HepG2 (cell line): ENCODE data around the gene KIF3A. TPM values are rescaled to one million over a fixed set of nuclear protein-coding genes. Genes with fewer than 3 reads are reported as not detected.

ENCODE experiments used
- GRHL1 ChIP-seq: sonication (generic); formaldehyde crosslinking; conservative IDR thresholded peaks from 2 replicates; pipeline ENCODE4 v1.8.0; 2022; ENCODE audit warnings: missing genetic modification reagents
- HDAC2 ChIP-seq: sonication (generic); formaldehyde crosslinking; IDR thresholded peaks from 2 replicates; pipeline ENCODE4 v1.4.0; 2020; ENCODE audit warnings: missing genetic modification reagents
- HES4 ChIP-seq: sonication (generic); formaldehyde crosslinking; IDR thresholded peaks from 2 replicates; pipeline ENCODE4 v1.9.0; 2021; ENCODE audit warnings: mild to moderate bottlenecking, missing genetic modification reagents, borderline replicate concordance
- HHEX ChIP-seq: IDR thresholded peaks from 2 replicates; pipeline ENCODE4 v1.6.1; 2016; ENCODE audit warnings: control low read depth
- HOXA9 ChIP-seq: sonication (generic); formaldehyde crosslinking; IDR thresholded peaks from 2 replicates; pipeline ENCODE4 v1.8.1; 2022; ENCODE audit warnings: missing genetic modification reagents, mild to moderate bottlenecking, moderate library complexity, borderline replicate concordance
- MTA3 ChIP-seq: sonication (generic); formaldehyde crosslinking; IDR thresholded peaks from 2 replicates; pipeline ENCODE4 v1.4.0; 2020; ENCODE audit warnings: missing genetic modification reagents
- MYNN ChIP-seq: sonication (generic); formaldehyde crosslinking; IDR thresholded peaks from 2 replicates; pipeline ENCODE4 v1.4.0; 2020; ENCODE audit warnings: mild to moderate bottlenecking, low read depth, missing genetic modification reagents
- PRDM4 ChIP-seq: sonication (generic); formaldehyde crosslinking; IDR thresholded peaks from 2 replicates; pipeline ENCODE4 v1.9.0; 2021; ENCODE audit warnings: missing genetic modification reagents, borderline replicate concordance
- RBM22 ChIP-seq: fragments of 200-400 bp; formaldehyde crosslinking; optimal IDR thresholded peaks from 2 replicates; pipeline ENCODE3; 2017; ENCODE audit warnings: mild to moderate bottlenecking, low read length, moderate library complexity
- SKI ChIP-seq: fragments of 450-650 bp; IDR thresholded peaks from one replicate; pipeline ENCODE4 v1.6.1; 2018; ENCODE audit warnings: mild to moderate bottlenecking; ENCODE audit not compliant: partially characterized antibody
- SMAD9 ChIP-seq: sonication (generic); formaldehyde crosslinking; IDR thresholded peaks from 2 replicates; pipeline ENCODE4 v1.5.1; 2020; ENCODE audit warnings: mild to moderate bottlenecking, missing genetic modification reagents
- SPEN ChIP-seq: sonication (generic); formaldehyde crosslinking; IDR thresholded peaks from 2 replicates; pipeline ENCODE4 v1.5.1; 2020; ENCODE audit warnings: low read depth, mild to moderate bottlenecking, missing genetic modification reagents
- XRCC5 ChIP-seq: fragments of 200-400 bp; formaldehyde crosslinking; optimal IDR thresholded peaks from 2 replicates; pipeline ENCODE3; 2017; ENCODE audit warnings: mild to moderate bottlenecking, low read length
- ZC3H13 ChIP-seq: sonication (generic); formaldehyde crosslinking; IDR thresholded peaks from 2 replicates; pipeline ENCODE4 v1.8.1; 2023; ENCODE audit warnings: mild to moderate bottlenecking, missing genetic modification reagents, moderate library complexity
- ZFP36 ChIP-seq: fragments of 150-350 bp; IDR thresholded peaks from 2 replicates; pipeline ENCODE4 v1.6.1; 2018; ENCODE audit warnings: borderline replicate concordance, low read length, low read depth; ENCODE audit not compliant: partially characterized antibody
- ZNF326 ChIP-seq: sonication (generic); formaldehyde crosslinking; IDR thresholded peaks from 2 replicates; pipeline ENCODE4 v1.4.0; 2020; ENCODE audit warnings: missing genetic modification reagents, borderline replicate concordance
- ZNF431 ChIP-seq: sonication (generic); formaldehyde crosslinking; IDR thresholded peaks from 2 replicates; pipeline ENCODE4 v1.9.0; 2022; ENCODE audit warnings: missing genetic modification reagents, low read depth, mild to moderate bottlenecking, borderline replicate concordance
- ZNF460 ChIP-seq: sonication (generic); formaldehyde crosslinking; IDR thresholded peaks from 2 replicates; pipeline ENCODE4 v1.5.1; 2020; ENCODE audit warnings: missing genetic modification reagents, mild to moderate bottlenecking, borderline replicate concordance
- ZNF557 ChIP-seq: sonication (generic); formaldehyde crosslinking; IDR thresholded peaks from 2 replicates; pipeline ENCODE4 v1.4.0; 2020; ENCODE audit warnings: missing genetic modification reagents
- ZNF674 ChIP-seq: sonication (generic); formaldehyde crosslinking; IDR thresholded peaks from 2 replicates; pipeline ENCODE4 v1.5.0; 2020; ENCODE audit warnings: low read depth, mild to moderate bottlenecking, missing genetic modification reagents
- polyA plus RNA-seq, 8 experiments: library from polyadenylated mRNA; depleted of rRNA in 3 of 8; stranded (reverse) in 7 of 8; unstranded in 1 of 8; fragments of >200 nt; fragmentation: Illumina TruSeq in 4 of 8; extraction: Trizol in 4 of 8; gene quantifications; 2 replicates each; pipeline versions ENCODE4 v1.2.1 to v1.2.3, GENCODE V29; 2011 to 2016; ENCODE audit warnings: low read depth in 4 of 8, missing spikeins in 1 of 8, mixed read lengths in 1 of 8; ENCODE audit not compliant: insufficient read depth in 1 of 8
- total RNA-seq, 5 experiments: library from RNA; depleted of rRNA; stranded (reverse); fragments of >200 nt; fragmentation: Illumina TruSeq; extraction: Trizol; gene quantifications; 2 replicates each; pipeline ENCODE4 v1.2.3, GENCODE V29; 2016; ENCODE audit warnings: low read depth in 1 of 5
- TF ChIP-seq, protein P1 (sequence below): sonication (generic); formaldehyde crosslinking; IDR thresholded peaks from 2 replicates; pipeline ENCODE4 v1.9.0; 2021; ENCODE audit warnings: missing genetic modification reagents, mild to moderate bottlenecking, borderline replicate concordance
- TF ChIP-seq, protein P2 (sequence below): sonication (generic); formaldehyde crosslinking; IDR thresholded peaks from 2 replicates; pipeline ENCODE4 v1.5.0; 2020; ENCODE audit warnings: missing genetic modification reagents

The KIF3A gene
- total and polyA plus RNA-seq, 2 of the 13 experiments (the other 11 are each of a cell fraction or from before 2014, with no cell fraction given) = 2.3 to 8.4 TPM

DNA sequence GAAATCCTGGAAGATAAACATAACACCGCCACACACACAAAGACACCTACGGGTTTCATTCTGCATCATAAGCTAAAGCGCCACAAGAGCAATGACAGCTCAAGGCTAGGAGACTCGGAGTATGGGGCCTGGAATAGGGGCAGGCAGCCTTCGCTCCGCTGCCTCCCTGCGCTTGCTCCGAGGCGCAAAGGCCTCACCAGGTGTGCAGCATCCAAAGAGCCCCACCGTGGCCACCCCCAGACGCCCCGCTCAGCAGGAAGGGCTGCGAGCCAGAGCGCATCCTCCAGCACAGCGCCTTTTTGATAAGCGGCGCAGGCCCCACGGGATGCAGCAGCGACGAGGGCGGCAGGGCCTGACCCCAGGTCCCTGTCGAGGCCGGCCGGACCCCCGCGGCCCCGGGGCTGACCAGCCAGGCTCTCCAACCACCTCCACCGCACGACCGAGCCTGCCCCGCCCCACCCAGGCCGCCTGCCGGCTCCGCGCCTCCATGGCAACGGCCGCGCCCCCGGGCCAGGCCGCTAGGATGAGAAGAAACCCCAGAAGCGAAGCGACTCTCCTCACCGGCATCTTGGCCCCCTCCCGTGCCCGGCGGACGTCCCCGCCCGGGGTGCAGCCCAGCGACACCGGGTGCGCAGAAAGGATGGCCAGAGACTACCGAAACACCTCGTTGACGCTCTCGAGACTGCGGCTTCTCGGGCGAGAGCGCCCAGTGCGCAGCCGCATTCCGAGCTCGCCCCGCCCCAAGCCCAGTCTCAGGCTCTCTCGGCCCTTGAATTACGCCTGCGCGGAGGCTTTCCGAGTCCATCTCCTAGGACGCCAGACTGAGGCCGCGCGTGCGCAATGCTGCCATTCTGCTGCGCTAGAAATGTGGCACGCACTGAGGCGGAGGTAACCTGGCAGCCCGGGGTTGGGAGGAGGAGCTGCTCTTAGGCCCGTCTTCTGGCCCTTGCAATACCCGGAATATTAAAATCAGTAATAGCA is at the start of gene KIF3A (continued):
- TF ChIP-seq PRDM4 (no peak), SKI (no peak), ZNF674 (0 out of 2 replicates have a peak, but pooled peaks have one; percentile 38), GRHL1 (CRISPR knock-in tag) (no peak), HDAC2 (CRISPR knock-in tag) (no peak), ZNF326 (CRISPR knock-in tag) (no peak), ZC3H13 (no peak), MTA3 (CRISPR knock-in tag) (no peak), XRCC5 (peak; percentile 17), ZNF557 (CRISPR knock-in tag) (no peak), HHEX (CRISPR knock-in tag) (no peak), SMAD9 (CRISPR knock-in tag) (no peak), SPEN (CRISPR knock-in tag) (peak; percentile 76), ZNF431 (peak; percentile 66; the same call in 1 of the 2 replicates), HOXA9 (CRISPR knock-in tag) (no peak), ZFP36 (no peak), RBM22 (no peak), HES4 (CRISPR knock-in tag) (no peak), ZNF460 (CRISPR knock-in tag) (no peak), MYNN (CRISPR knock-in tag) (no peak)
- TF ChIP-seq, protein P1, sequence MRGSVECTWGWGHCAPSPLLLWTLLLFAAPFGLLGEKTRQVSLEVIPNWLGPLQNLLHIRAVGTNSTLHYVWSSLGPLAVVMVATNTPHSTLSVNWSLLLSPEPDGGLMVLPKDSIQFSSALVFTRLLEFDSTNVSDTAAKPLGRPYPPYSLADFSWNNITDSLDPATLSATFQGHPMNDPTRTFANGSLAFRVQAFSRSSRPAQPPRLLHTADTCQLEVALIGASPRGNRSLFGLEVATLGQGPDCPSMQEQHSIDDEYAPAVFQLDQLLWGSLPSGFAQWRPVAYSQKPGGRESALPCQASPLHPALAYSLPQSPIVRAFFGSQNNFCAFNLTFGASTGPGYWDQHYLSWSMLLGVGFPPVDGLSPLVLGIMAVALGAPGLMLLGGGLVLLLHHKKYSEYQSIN (CRISPR knock-in tag) = no peak
- TF ChIP-seq, protein P2, sequence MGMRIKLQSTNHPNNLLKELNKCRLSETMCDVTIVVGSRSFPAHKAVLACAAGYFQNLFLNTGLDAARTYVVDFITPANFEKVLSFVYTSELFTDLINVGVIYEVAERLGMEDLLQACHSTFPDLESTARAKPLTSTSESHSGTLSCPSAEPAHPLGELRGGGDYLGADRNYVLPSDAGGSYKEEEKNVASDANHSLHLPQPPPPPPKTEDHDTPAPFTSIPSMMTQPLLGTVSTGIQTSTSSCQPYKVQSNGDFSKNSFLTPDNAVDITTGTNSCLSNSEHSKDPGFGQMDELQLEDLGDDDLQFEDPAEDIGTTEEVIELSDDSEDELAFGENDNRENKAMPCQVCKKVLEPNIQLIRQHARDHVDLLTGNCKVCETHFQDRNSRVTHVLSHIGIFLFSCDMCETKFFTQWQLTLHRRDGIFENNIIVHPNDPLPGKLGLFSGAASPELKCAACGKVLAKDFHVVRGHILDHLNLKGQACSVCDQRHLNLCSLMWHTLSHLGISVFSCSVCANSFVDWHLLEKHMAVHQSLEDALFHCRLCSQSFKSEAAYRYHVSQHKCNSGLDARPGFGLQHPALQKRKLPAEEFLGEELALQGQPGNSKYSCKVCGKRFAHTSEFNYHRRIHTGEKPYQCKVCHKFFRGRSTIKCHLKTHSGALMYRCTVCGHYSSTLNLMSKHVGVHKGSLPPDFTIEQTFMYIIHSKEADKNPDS (CRISPR knock-in tag) = no peak
